Right ventricle myocardium superior (tissue), 1 donor: ENCODE data around the gene CHMP1A. TPM values are rescaled to one million over a fixed set of nuclear protein-coding genes. Genes with fewer than 3 reads are reported as not detected.
"Not testable (repeated sequence)": the region's sequence is repeated elsewhere in the genome, so short reads cannot be mapped to it uniquely, and the experiment has no call there.

Experiments
- ATAC-seq: fragments of 200-7000 bp; cut with Tn5 transposase; one replicate; pipeline ENCODE4 v1.9.1; 2020; ENCODE audit warnings: mild to moderate bottlenecking; ENCODE audit not compliant: poor library complexity
- DNase-seq: peaks from one replicate; pipeline ENCODE4 v3.0.0-alpha.2; 2020
- intact Hi-C: fragments of 100-400 bp; cut with DNase I; formaldehyde crosslinking; loops from one replicate; pipeline ENCODE4 v1.11.2; 2022
- total RNA-seq: library from RNA; stranded (reverse); fragmentation: NEBNext Ultra II Directional; extraction: Animal tissue kit (Norgen Biotek cat#: 25700); gene quantifications from one replicate; pipeline ENCODE4 v1.2.1, GENCODE V29; 2021
- donor health status: DM: no; HTN: yes; CAD: no; lungs with severe emphysema.

Gene CHMP1A
- total RNA-seq, 1 donor from 2014 or later = 32.6 TPM

GRCh38 chr16:89669755-89670154 is 12.2 kb upstream of the CHMP1A start:
- no peak for DNase-seq
- no peak for ATAC-seq
- intact Hi-C loops = no loop called here

- DNase-seq (no peak), ATAC-seq (no peak)
- intact Hi-C loops = no loop called here
Measured at GRCh38 chr16:89668790-89669158, 11.3 kb upstream of the CHMP1A start.

GRCh38 chr16:89667633-89668032 is 10.1 kb upstream of the CHMP1A start:
- intact Hi-C loops = no loop called here
- DNase-seq = no peak
- no peak for ATAC-seq

GRCh38 chr16:89667000-89667399 is 9.5 kb upstream of the CHMP1A start:
- DNase-seq, ATAC-seq, intact Hi-C loops: not testable (repeated sequence)

GRCh38 chr16:89664238-89664637 is 6.7 kb upstream of the CHMP1A start:
- intact Hi-C loops, DNase-seq, ATAC-seq: not testable (repeated sequence)

- DNase-seq = no peak
- no peak for ATAC-seq
- intact Hi-C loops = no loop called here
Measured at GRCh38 chr16:89661215-89661614, 3.7 kb upstream of the CHMP1A start.

GRCh38 chr16:89660146-89660545 is 2.6 kb upstream of the CHMP1A start:
- no peak for DNase-seq
- ATAC-seq = no peak
- intact Hi-C loops = no loop called here

GRCh38 chr16:89658221-89658879 is 842 bp upstream of the CHMP1A start:
- DNase-seq = no peak
- ATAC-seq = peak; percentile 14
- intact Hi-C loops = no loop called here

- ATAC-seq = no peak
- intact Hi-C loops = no loop called here
- DNase-seq = peak; percentile 35
Measured at GRCh38 chr16:89656435-89657121, 930 bp downstream of the CHMP1A start.

GRCh38 chr16:89655062-89655643 is 2.4 kb downstream of the CHMP1A start:
- intact Hi-C loops = no loop called here
- no peak for ATAC-seq
- DNase-seq = no peak

GRCh38 chr16:89653656-89654295 is 3.7 kb downstream of the CHMP1A start:
- DNase-seq (peak; percentile 30), ATAC-seq (no peak)
- intact Hi-C loops = no loop called here

- DNase-seq (no peak), ATAC-seq (no peak)
- intact Hi-C loops = no loop called here
Measured at GRCh38 chr16:89651584-89651983, 5.9 kb downstream of the CHMP1A start.

- intact Hi-C loops = no loop called here
- DNase-seq (no peak), ATAC-seq (no peak)
Measured at GRCh38 chr16:89646906-89647305, 10.6 kb downstream of the CHMP1A start.

GRCh38 chr16:89646270-89646669 is 11.2 kb downstream of the CHMP1A start:
- ATAC-seq (no peak), DNase-seq (no peak)
- intact Hi-C loops = no loop called here

GRCh38 chr16:89645122-89645521 is 12.4 kb downstream of the CHMP1A start:
- no peak for ATAC-seq

GRCh38 chr16:89643769-89644300 is 13.7 kb downstream of the CHMP1A start:
- ATAC-seq = no peak
- DNase-seq = no peak
- intact Hi-C loops = no loop called here

More at GRCh38 chr16:89645122-89645521, 12.4 kb downstream of the CHMP1A start:
- intact Hi-C loops = no loop called here
- DNase-seq = no peak

- intact Hi-C loops = no loop called here
- ATAC-seq (no peak), DNase-seq (no peak)
Measured at GRCh38 chr16:89642574-89642973, 14.9 kb downstream of the CHMP1A start.

- no peak for ATAC-seq
- no peak for DNase-seq
Measured at GRCh38 chr16:89641458-89642119, 15.9 kb downstream of the CHMP1A start.

GRCh38 chr16:89639385-89639784 is 18.1 kb downstream of the CHMP1A start:
- ATAC-seq (no peak), DNase-seq (no peak)
- intact Hi-C loops = no loop called here

More at GRCh38 chr16:89641458-89642119, 15.9 kb downstream of the CHMP1A start:
- intact Hi-C loops = no loop called here
